ENCODE data around the gene DENND4A. TPM values are rescaled to one million over a fixed set of nuclear protein-coding genes. Genes with fewer than 3 reads are reported as not detected.

DENND4A gene
- total and polyA plus RNA-seq, 9 of the 15 experiments (the other 6 are each of a cell fraction or from before 2014, with no cell fraction given), result 6.8 to 32.3 (median 19.9) TPM

- Histone ChIP-seq H3K27ac (ENCODE audit: extremely low read depth, low read depth, low read length) (no peak overlapping the region), H3K9me1 (ENCODE audit: control insufficient read depth, insufficient read depth, low read length) (no peaks in the 10 kb centered on the region), H3K4me1 (replicated peaks in 1 of 2; ENCODE audit: control insufficient read depth in 2 of 2, insufficient read depth in 2 of 2, low read length in 2 of 2) (peaks cover 0 to 7% of the 10 kb centered on the region in 2 experiments; a peak in 2 of 5 replicates), H3K27me3 (ENCODE audit: control insufficient read depth in 2 of 2, insufficient read depth in 2 of 2, low read length in 2 of 2) (no peaks in the 10 kb centered on the region), H2AFZ (ENCODE audit: low read depth, low read length) (no peak overlapping the region), H4K20me1 (replicated peaks; ENCODE audit: control insufficient read depth, insufficient read depth, low read length) (no peaks in the 10 kb centered on the region), H3K4me3 (no peak overlapping the region), H3K36me3 (ENCODE audit: control insufficient read depth, insufficient read depth, low read length) (peaks cover 19% of the 10 kb centered on the region; the same call in 2 of the 3 replicates), H3K9ac (ENCODE audit: insufficient read depth in 1 of 2, low read depth in 2 of 2, low read length in 2 of 2) (no peak overlapping the region), H3K9me3 (replicated peaks; ENCODE audit: control insufficient read depth, insufficient read depth, low read depth, low read length) (no peaks in the 10 kb centered on the region), H3K79me2 (ENCODE audit: control insufficient read depth, insufficient read depth, low read length) (no peaks in the 10 kb centered on the region), H3K4me2 (ENCODE audit: insufficient read depth, low read length) (no peak overlapping the region)
- intact Hi-C loops (cut with micrococcal nuclease) (no loop called here), in situ Hi-C loops (cut with MboI) (no loop called here)
- ChIA-PET POLR2A (interaction anchor here (0.8 kb wide), 1 partner anchor 657 kb away, joined by 3 read pairs; no protein-coding TSS in a partner anchor), CTCF (ENCODE audit: low intra/inter-chr PET ratio) (no interaction called here)
- 69% methylated on average over 4 of the region's 4 CpGs for WGBS (ENCODE audit: insufficient coverage, low coverage, missing lambda C conversion rate)
- TF ChIP-seq CBX2 (IDR thresholded peaks at IDR 0.05; ENCODE audit: insufficient read depth, low read length, poor library complexity, severe bottlenecking) (no peak), ETV1 (tag; conservative IDR thresholded peaks at IDR 0.05; ENCODE audit: low read depth) (no peak), E2F4 (CRISPR knock-in tag; IDR thresholded peaks at IDR 0.05; ENCODE audit: low read depth) (no peak), ZBTB17 (CRISPR knock-in tag; IDR thresholded peaks at IDR 0.05) (no peak), ZNF3 (CRISPR knock-in tag; IDR thresholded peaks at IDR 0.05) (no peak), FOXP1 (CRISPR knock-in tag; IDR thresholded peaks at IDR 0.05) (no peak), PHTF2 (CRISPR knock-in tag; IDR thresholded peaks at IDR 0.05) (no peak), ZNF584 (CRISPR knock-in tag; IDR thresholded peaks at IDR 0.05; ENCODE audit: low read depth) (no peak), THRB (CRISPR knock-in tag; conservative IDR thresholded peaks at IDR 0.05) (no peak), RERE (CRISPR knock-in tag; IDR thresholded peaks at IDR 0.05; ENCODE audit: borderline replicate concordance) (no peak)
- no TSS peak for BruUV-seq (replicated peaks)
- FAIRE-seq (no peak), ATAC-seq (no peak), DNase-seq (ENCODE audit: extremely low read depth in 1 of 4, low spot score in 3 of 4) (no peak)
These were observed 136.6 kb downstream of the DENND4A start for GRCh38 chr15:65655457-65655856.
